Suppressor macrophage (primary cell): ENCODE measurements around the gene PTPRC.

ENCODE experiments used
- DNase-seq, 4 experiments: peaks; one replicate each; pipeline ENCODE4 v3.0.0-alpha.2; 2020 to 2022

The PTPRC gene

GRCh38 chr1:198708761-198709525 lies 70.1 kb downstream of the PTPRC start:
- no peak for DNase-seq

- no peak for DNase-seq
Observed at GRCh38 chr1:198711837-198712236, 73.0 kb downstream of the PTPRC start.

- DNase-seq: peak in 2 of 4 experiments; percentile 31 to 35
Observed at GRCh38 chr1:198713081-198713480, 74.2 kb downstream of the PTPRC start.

- no peak for DNase-seq
Observed at GRCh38 chr1:198714271-198714670, 75.4 kb downstream of the PTPRC start.

GRCh38 chr1:198716051-198716450 lies 77.2 kb downstream of the PTPRC start:
- DNase-seq: no peak

- peak in 3 of 4 experiments; percentile 6 to 16 (median 10) for DNase-seq
Observed at GRCh38 chr1:198717510-198717909, 78.7 kb downstream of the PTPRC start.

GRCh38 chr1:198723127-198723526 lies 84.3 kb downstream of the PTPRC start:
- DNase-seq: no peak

GRCh38 chr1:198725090-198725489 lies 86.2 kb downstream of the PTPRC start:
- no peak for DNase-seq

GRCh38 chr1:198726455-198726854 lies 87.6 kb downstream of the PTPRC start:
- DNase-seq: peak in 3 of 4 experiments; percentile 20 to 50 (median 41)

- DNase-seq: peak in 3 of 4 experiments; percentile 14 to 18 (median 17)
Observed at GRCh38 chr1:198729195-198729863, 90.5 kb downstream of the PTPRC start.

- no peak for DNase-seq
Observed at GRCh38 chr1:198730952-198731351, 92.1 kb downstream of the PTPRC start.

GRCh38 chr1:198734323-198735008 lies 95.6 kb downstream of the PTPRC start:
- DNase-seq: no peak

GRCh38 chr1:198741744-198742143 lies 102.9 kb downstream of the PTPRC start:
- no peak for DNase-seq

GRCh38 chr1:198747127-198747526 lies 108.3 kb downstream of the PTPRC start:
- peak in 3 of 4 experiments; percentile 11 to 32 (median 17) for DNase-seq

- DNase-seq: no peak
Observed at GRCh38 chr1:198749279-198749678, 110.4 kb downstream of the PTPRC start.

- no peak for DNase-seq
Observed at GRCh38 chr1:198750081-198750480, 111.2 kb downstream of the PTPRC start.

GRCh38 chr1:198751741-198752140 lies 112.9 kb downstream of the PTPRC start:
- peak in 2 of 4 experiments; percentile 11 to 21 for DNase-seq

- no peak for DNase-seq
Observed at GRCh38 chr1:198754670-198755069, 115.8 kb downstream of the PTPRC start.

GRCh38 chr1:198755715-198756114 lies 116.9 kb downstream of the PTPRC start:
- DNase-seq: no peak

GRCh38 chr1:198756470-198756869 lies 117.6 kb downstream of the PTPRC start:
- DNase-seq: no peak

GRCh38 chr1:198761859-198762616 lies 123.2 kb downstream of the PTPRC start:
- no peak for DNase-seq

GRCh38 chr1:198763298-198763714 lies 124.5 kb downstream of the PTPRC start:
- DNase-seq: no peak

GRCh38 chr1:198764748-198765147 lies 125.9 kb downstream of the PTPRC start:
- no peak for DNase-seq
